ENCODE measurements around the gene PHF21A.

The PHF21A gene

GRCh38 chr11:46050662-46051061 lies 70.6 kb downstream of the PHF21A start:
- no peak overlapping the region for H3K9ac ChIP-seq (ENCODE audit: low read depth, low read length)
- no peak overlapping the region for H3K27ac ChIP-seq (ENCODE audit: low read length)
- peaks cover 4% of the 10 kb centered on the region; the same call in 1 of the 2 replicates for H3K36me3 ChIP-seq (ENCODE audit: insufficient read depth, low read length)
- H4K20me1 ChIP-seq (ENCODE audit: insufficient read depth, low read length), result no peaks in the 10 kb centered on the region
- no peak overlapping the region for H3K4me3 ChIP-seq (ENCODE audit: low read depth in 1 of 2, low read length in 2 of 2)
- H3K9me3 ChIP-seq (ENCODE audit: insufficient read depth, low read length, severe bottlenecking), result no peaks in the 10 kb centered on the region
- ATAC-seq (ENCODE audit: insufficient read depth, low read depth) (no peak), DNase-seq (no peak)
- H3K4me1 ChIP-seq (ENCODE audit: insufficient read depth, low read length), result no peaks in the 10 kb centered on the region
- H3K79me2 ChIP-seq (ENCODE audit: insufficient read depth, low read length), result no peaks in the 10 kb centered on the region
- TF ChIP-seq EZH2 (IDR thresholded peaks at IDR 0.05; ENCODE audit: borderline replicate concordance, low read depth, low read length, severe bottlenecking), result no peak
- no peak overlapping the region for H3K4me2 ChIP-seq (ENCODE audit: insufficient read depth, low read length)
- H2AFZ ChIP-seq (ENCODE audit: low read depth, low read length), result no peak overlapping the region
- H3K27me3 ChIP-seq (ENCODE audit: insufficient read depth, low read length, poor library complexity), result no peaks in the 10 kb centered on the region

GRCh38 chr11:46050003-46050461 lies 71.2 kb downstream of the PHF21A start:
- ATAC-seq (ENCODE audit: insufficient read depth, low read depth), result no peak
- H3K27ac ChIP-seq (ENCODE audit: low read length), result no peak overlapping the region

GRCh38 chr11:46049325-46049897 lies 71.8 kb downstream of the PHF21A start:
- Histone ChIP-seq H3K4me3 (ENCODE audit: low read depth in 1 of 2, low read length in 2 of 2) (no peak overlapping the region), H3K9me3 (ENCODE audit: insufficient read depth, low read length, severe bottlenecking) (no peaks in the 10 kb centered on the region), H3K27ac (ENCODE audit: low read length) (no peak overlapping the region), H4K20me1 (ENCODE audit: insufficient read depth, low read length) (no peaks in the 10 kb centered on the region), H3K4me1 (ENCODE audit: insufficient read depth, low read length) (no peaks in the 10 kb centered on the region), H3K9ac (ENCODE audit: low read depth, low read length) (no peak overlapping the region), H3K27me3 (ENCODE audit: insufficient read depth, low read length, poor library complexity) (no peaks in the 10 kb centered on the region), H3K36me3 (ENCODE audit: insufficient read depth, low read length) (peaks cover 4% of the 10 kb centered on the region; the same call in 1 of the 2 replicates), H3K79me2 (ENCODE audit: insufficient read depth, low read length) (no peaks in the 10 kb centered on the region), H3K4me2 (ENCODE audit: insufficient read depth, low read length) (no peak overlapping the region), H2AFZ (ENCODE audit: low read depth, low read length) (no peak overlapping the region)
- ATAC-seq (ENCODE audit: insufficient read depth, low read depth), result no peak
- no peak for DNase-seq
- TF ChIP-seq CTCF (IDR thresholded peaks at IDR 0.05; ENCODE audit: borderline replicate concordance, extremely low read depth, low read length, poor library complexity, severe bottlenecking) (no peak), EZH2 (IDR thresholded peaks at IDR 0.05; ENCODE audit: borderline replicate concordance, low read depth, low read length, severe bottlenecking) (no peak)

More at GRCh38 chr11:46050003-46050461, 71.2 kb downstream of the PHF21A start:
- no peaks in the 10 kb centered on the region for H3K9me3 ChIP-seq (ENCODE audit: insufficient read depth, low read length, severe bottlenecking)
- peaks cover 4% of the 10 kb centered on the region; the same call in 1 of the 2 replicates for H3K36me3 ChIP-seq (ENCODE audit: insufficient read depth, low read length)
- H3K27me3 ChIP-seq (ENCODE audit: insufficient read depth, low read length, poor library complexity), result no peaks in the 10 kb centered on the region
- no peaks in the 10 kb centered on the region for H3K79me2 ChIP-seq (ENCODE audit: insufficient read depth, low read length)
- no peak overlapping the region for H3K4me2 ChIP-seq (ENCODE audit: insufficient read depth, low read length)
- no peaks in the 10 kb centered on the region for H3K4me1 ChIP-seq (ENCODE audit: insufficient read depth, low read length)
- no peaks in the 10 kb centered on the region for H4K20me1 ChIP-seq (ENCODE audit: insufficient read depth, low read length)
- TF ChIP-seq EZH2 (IDR thresholded peaks at IDR 0.05; ENCODE audit: borderline replicate concordance, low read depth, low read length, severe bottlenecking) (no peak), CTCF (IDR thresholded peaks at IDR 0.05; ENCODE audit: borderline replicate concordance, extremely low read depth, low read length, poor library complexity, severe bottlenecking) (no peak)
- H2AFZ ChIP-seq (ENCODE audit: low read depth, low read length), result no peak overlapping the region
- H3K4me3 ChIP-seq (ENCODE audit: low read depth in 1 of 2, low read length in 2 of 2), result no peak overlapping the region
- no peak for DNase-seq
- no peak overlapping the region for H3K9ac ChIP-seq (ENCODE audit: low read depth, low read length)

- H3K9me3 ChIP-seq (ENCODE audit: insufficient read depth, low read length, severe bottlenecking), result no peaks in the 10 kb centered on the region
- H3K4me3 ChIP-seq (ENCODE audit: low read depth in 1 of 2, low read length in 2 of 2), result no peak overlapping the region
- H3K4me2 ChIP-seq (ENCODE audit: insufficient read depth, low read length), result no peak overlapping the region
- H2AFZ ChIP-seq (ENCODE audit: low read depth, low read length), result no peak overlapping the region
- no peaks in the 10 kb centered on the region for H3K4me1 ChIP-seq (ENCODE audit: insufficient read depth, low read length)
- no peaks in the 10 kb centered on the region for H4K20me1 ChIP-seq (ENCODE audit: insufficient read depth, low read length)
- H3K27me3 ChIP-seq (ENCODE audit: insufficient read depth, low read length, poor library complexity), result no peaks in the 10 kb centered on the region
- no peak overlapping the region for H3K27ac ChIP-seq (ENCODE audit: low read length)
- no peak for TF ChIP-seq EZH2 (IDR thresholded peaks at IDR 0.05; ENCODE audit: borderline replicate concordance, low read depth, low read length, severe bottlenecking)
- no peak for TF ChIP-seq CTCF (IDR thresholded peaks at IDR 0.05; ENCODE audit: borderline replicate concordance, extremely low read depth, low read length, poor library complexity, severe bottlenecking)
- DNase-seq (no peak), ATAC-seq (ENCODE audit: insufficient read depth, low read depth) (no peak)
- H3K9ac ChIP-seq (ENCODE audit: low read depth, low read length), result no peak overlapping the region
- peaks cover 4% of the 10 kb centered on the region; the same call in 1 of the 2 replicates for H3K36me3 ChIP-seq (ENCODE audit: insufficient read depth, low read length)
- H3K79me2 ChIP-seq (ENCODE audit: insufficient read depth, low read length), result no peaks in the 10 kb centered on the region
Measured at GRCh38 chr11:46048198-46048597, 73.1 kb downstream of the PHF21A start.

Data from DND-41 (cell line).